Common myeloid progenitor, CD34-positive (primary cell): ENCODE results near the gene TNNI2.

ENCODE experiments used
- CTCF ChIA-PET: fragments of 350-600 bp; sonication (Branson Sonifier 250); formaldehyde crosslinking; loops from one replicate; lab custom pipeline; 2021; ENCODE audit warnings: antibody characterized with exemption; lab: Charles Lee
- POLR2A ChIA-PET: fragments of 350-600 bp; sonication (Branson Sonifier 250); formaldehyde crosslinking; loops from one replicate; lab custom pipeline; 2021; ENCODE audit warnings: antibody characterized with exemption; lab: Charles Lee
- DNase-seq, 3 donors: peaks; one replicate each; pipeline versions ENCODE4 v3.0.0 to v3.0.0-alpha.2; 2013
- H3K27ac ChIP-seq, 2 experiments: 1 replicate in 1 of 2; 2 replicates in 1 of 2; pipeline ENCODE4 v1.7.0; 2013; ENCODE audit warnings: inconsistent platforms in 2 of 2, low read length in 2 of 2, mild to moderate bottlenecking in 2 of 2, low read depth in 1 of 2, moderate library complexity in 1 of 2; ENCODE audit not compliant: severe bottlenecking in 2 of 2, insufficient read depth in 1 of 2, poor library complexity in 1 of 2
- H3K27me3 ChIP-seq, 5 experiments: replicated peaks in 2 of 5; 1 replicate in 3 of 5; 2 replicates in 2 of 5; pipeline versions ENCODE4 v1.6.1 to v1.7.0; 2013; ENCODE audit warnings: low read length in 4 of 5, mild to moderate bottlenecking in 2 of 5, moderate library complexity in 2 of 5, inconsistent platforms in 1 of 5; ENCODE audit not compliant: insufficient read depth in 5 of 5, control insufficient read depth in 4 of 5
- H3K36me3 ChIP-seq, 4 experiments: 1 replicate in 2 of 4; 2 replicates in 2 of 4; pipeline versions ENCODE4 v1.6.1 to v1.7.0; 2013; ENCODE audit warnings: low read length in 3 of 4, control low read depth in 1 of 4, mild to moderate bottlenecking in 1 of 4; ENCODE audit not compliant: control insufficient read depth in 4 of 4, insufficient read depth in 4 of 4
- H3K4me1 ChIP-seq, 4 experiments: 1 replicate in 3 of 4; 2 replicates in 1 of 4; pipeline versions ENCODE4 v1.6.1 to v1.7.1; 2013; ENCODE audit warnings: low read length in 3 of 4, mild to moderate bottlenecking in 3 of 4, control low read depth in 1 of 4, inconsistent platforms in 1 of 4, moderate library complexity in 1 of 4; ENCODE audit not compliant: control insufficient read depth in 4 of 4, insufficient read depth in 4 of 4; ENCODE audit errors: control extremely low read depth in 1 of 4
- H3K4me3 ChIP-seq, 7 experiments: 1 replicate in 4 of 7; 2 replicates in 3 of 7; pipeline versions ENCODE4 v1.5.1 to v1.7.0; 2013; ENCODE audit warnings: mild to moderate bottlenecking in 7 of 7, low read length in 6 of 7, moderate library complexity in 6 of 7, inconsistent platforms in 2 of 7, low read depth in 2 of 7, control low read depth in 1 of 7; ENCODE audit not compliant: insufficient read depth in 4 of 7, control insufficient read depth in 1 of 7; ENCODE audit errors: extremely low read depth in 1 of 7
- H3K9me3 ChIP-seq, 5 experiments: 1 replicate in 4 of 5; 2 replicates in 1 of 5; pipeline versions ENCODE4 v1.6.1 to v1.7.1; 2013; ENCODE audit warnings: low read length in 4 of 5, mild to moderate bottlenecking in 2 of 5, inconsistent platforms in 1 of 5, low read depth in 1 of 5, moderate library complexity in 1 of 5; ENCODE audit not compliant: control insufficient read depth in 4 of 5, insufficient read depth in 2 of 5; ENCODE audit errors: control extremely low read depth in 1 of 5
- WGBS: methylation state at CpG from one replicate; pipeline ENCODE4 v1.1.5; 2013; ENCODE audit not compliant: insufficient coverage; 5-methylcytosine and 5-hydroxymethylcytosine counted together

TNNI2 gene

DNA sequence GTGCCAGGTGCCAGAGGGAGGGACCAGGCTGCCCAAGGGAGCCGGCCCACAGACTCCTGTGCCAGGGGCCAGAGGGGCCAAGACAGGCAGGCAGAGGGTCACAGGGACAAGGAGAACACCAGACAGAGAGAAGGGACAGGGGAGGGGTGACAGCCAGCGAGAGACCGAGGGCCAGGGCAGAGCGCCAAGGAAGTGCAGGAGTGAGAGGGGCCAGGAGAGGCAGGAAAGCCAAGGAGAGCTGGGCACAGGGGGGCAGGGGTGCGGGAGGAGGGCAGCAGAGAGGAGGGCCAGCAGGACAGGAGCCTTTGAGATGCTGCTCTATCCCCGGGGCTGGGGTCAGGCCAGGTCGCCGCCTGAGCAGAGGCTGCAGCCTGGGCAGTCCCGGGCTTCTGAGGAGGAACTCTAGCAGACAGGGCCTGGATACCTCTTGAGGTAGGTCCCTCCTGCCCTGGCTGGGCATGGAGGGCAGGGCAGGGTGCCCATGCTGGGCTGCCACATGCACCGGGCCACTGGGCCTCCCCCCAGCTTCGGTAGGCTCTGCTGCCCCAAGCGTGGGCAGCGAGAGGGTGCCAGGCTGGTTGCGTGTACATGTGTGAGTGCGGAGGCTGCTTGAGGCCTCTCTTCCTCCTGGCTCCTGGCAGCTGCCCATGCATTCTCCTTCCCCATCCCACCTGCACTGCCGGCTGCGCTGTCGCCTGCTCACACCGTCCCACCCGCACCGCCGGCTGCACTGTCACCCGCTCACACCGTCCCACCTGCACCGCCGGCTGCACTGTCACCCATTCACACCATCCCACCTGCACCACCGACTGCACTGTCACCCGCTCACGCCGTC is 26.3 kb downstream of the TNNI2 start:
- ChIA-PET POLR2A (no interaction called here), CTCF (interaction anchor here (1.4 kb wide), 1 partner anchor 17 kb away, joined by 3 read pairs; no protein-coding TSS in a partner anchor)
- Histone ChIP-seq H3K9me3 (no peaks in the 10 kb centered on the region), H3K27ac (no peak overlapping the region), H3K27me3 (no peaks in the 10 kb centered on the region), H3K36me3 (peaks cover 0 to 17% (median 6%) of the 10 kb centered on the region in 4 experiments), H3K4me1 (peaks cover 0 to 19% (median 14%) of the 10 kb centered on the region in 4 experiments), H3K4me3 (no peak overlapping the region)
- DNase-seq: no peak
- 90% methylated on average over 22 of the region's 30 CpGs for WGBS

DNA sequence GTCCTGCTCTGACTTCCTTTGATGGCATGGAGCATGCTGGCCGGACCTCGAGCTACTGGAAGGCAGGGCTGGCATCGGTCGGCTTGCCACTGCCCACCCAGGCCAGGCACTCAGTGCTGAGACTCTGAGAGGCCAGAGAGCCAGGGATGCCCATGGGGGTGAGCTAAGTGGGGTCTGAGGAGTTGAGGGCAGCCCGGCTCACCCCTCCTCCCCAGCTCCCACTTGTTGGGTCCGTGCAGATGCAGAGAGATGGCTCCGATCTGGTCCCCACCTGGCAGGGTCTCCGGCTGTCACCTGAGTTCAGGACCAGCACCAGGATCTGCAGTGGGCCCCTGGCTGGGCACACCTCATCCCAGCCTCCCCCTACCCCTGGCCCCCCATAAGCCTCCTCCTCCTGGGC is 27.4 kb downstream of the TNNI2 start:
- WGBS: 91% methylated on average over 6 of the region's 8 CpGs
- no peaks in the 10 kb centered on the region for H3K27me3 ChIP-seq
- no peak overlapping the region for H3K4me3 ChIP-seq
- POLR2A ChIA-PET: interaction anchor here (0.6 kb wide), 1 partner anchor 1967 kb away, joined by 3 read pairs; no protein-coding TSS in a partner anchor
- DNase-seq: no peak
- no peak overlapping the region for H3K27ac ChIP-seq
- H3K36me3 ChIP-seq: peaks cover 0 to 17% (median 6%) of the 10 kb centered on the region in 4 experiments
- CTCF ChIA-PET: interaction anchor here (0.7 to 2.1 kb wide), 3 partner anchors 16 to 133 kb away, joined by 3 to 10 read pairs (median 3); no protein-coding TSS in a partner anchor
- H3K4me1 ChIP-seq: peaks cover 0 to 21% (median 14%) of the 10 kb centered on the region in 4 experiments
- H3K9me3 ChIP-seq: no peaks in the 10 kb centered on the region

DNA sequence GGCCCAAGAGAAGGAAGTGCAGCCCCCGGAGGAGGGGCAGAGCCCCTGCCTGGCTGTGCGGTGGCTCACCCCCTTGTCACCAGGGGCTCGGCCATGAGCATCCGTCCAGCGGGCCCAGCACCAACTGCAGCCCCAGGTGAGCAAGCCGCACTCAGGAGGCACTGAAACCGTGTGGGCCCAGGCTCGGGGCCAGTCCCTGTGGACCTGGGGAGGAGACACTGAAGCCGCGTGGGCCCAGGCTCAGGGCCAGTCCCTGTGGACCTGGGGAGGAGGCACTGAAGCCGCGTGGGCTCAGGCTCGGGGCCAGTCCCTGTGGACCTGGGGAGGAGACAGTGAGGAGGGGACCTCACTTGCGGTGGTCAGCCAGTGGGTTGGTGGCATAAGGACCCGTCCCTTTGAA is 28.0 kb downstream of the TNNI2 start:
- H3K27ac ChIP-seq: no peak overlapping the region
- ChIA-PET CTCF (interaction anchor here (1.1 to 2.1 kb wide), 3 partner anchors 15 to 84 kb away, joined by 3 to 10 read pairs (median 3); no protein-coding TSS in a partner anchor), POLR2A (no interaction called here)
- peaks cover 0 to 17% (median 6%) of the 10 kb centered on the region in 4 experiments for H3K36me3 ChIP-seq
- 95% methylated on average over 13 of the region's 15 CpGs for WGBS
- H3K4me3 ChIP-seq: no peak overlapping the region
- H3K27me3 ChIP-seq: no peaks in the 10 kb centered on the region
- peaks cover 0 to 21% (median 14%) of the 10 kb centered on the region in 4 experiments for H3K4me1 ChIP-seq
- no peaks in the 10 kb centered on the region for H3K9me3 ChIP-seq
- no peak for DNase-seq

DNA sequence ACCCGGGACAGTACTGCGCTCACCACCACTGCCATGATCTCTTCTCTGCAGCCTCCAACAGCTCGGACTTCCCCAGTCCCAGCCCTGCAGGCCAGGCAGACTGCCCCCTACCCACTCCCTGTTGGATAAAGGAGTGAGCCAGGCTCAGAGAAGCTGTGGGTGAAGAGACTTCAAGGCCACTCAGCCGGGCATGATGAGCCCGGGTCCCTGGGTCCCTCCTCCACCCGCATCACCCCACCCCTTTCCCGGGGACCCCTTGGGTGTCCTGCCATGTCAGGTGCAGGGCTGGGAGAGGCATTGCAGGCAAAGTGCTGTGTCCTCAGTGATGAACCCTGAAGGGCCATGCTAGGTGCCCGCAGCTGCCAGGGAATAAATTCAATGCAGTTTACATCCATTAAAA is 28.6 kb downstream of the TNNI2 start:
- DNase-seq: no peak
- POLR2A ChIA-PET: no interaction called here
- no peaks in the 10 kb centered on the region for H3K9me3 ChIP-seq
- H3K27ac ChIP-seq: no peak overlapping the region
- 97% methylated on average over 4 of the region's 8 CpGs for WGBS
- peaks cover 0 to 21% (median 14%) of the 10 kb centered on the region in 4 experiments for H3K4me1 ChIP-seq
- H3K36me3 ChIP-seq: peaks cover 0 to 16% (median 6%) of the 10 kb centered on the region in 4 experiments
- CTCF ChIA-PET: interaction anchor here (1.5 to 2.1 kb wide), 2 partner anchors 15 to 17 kb away, joined by 3 to 10 read pairs; no protein-coding TSS in a partner anchor
- H3K27me3 ChIP-seq: no peaks in the 10 kb centered on the region
- H3K4me3 ChIP-seq: no peak overlapping the region

DNA sequence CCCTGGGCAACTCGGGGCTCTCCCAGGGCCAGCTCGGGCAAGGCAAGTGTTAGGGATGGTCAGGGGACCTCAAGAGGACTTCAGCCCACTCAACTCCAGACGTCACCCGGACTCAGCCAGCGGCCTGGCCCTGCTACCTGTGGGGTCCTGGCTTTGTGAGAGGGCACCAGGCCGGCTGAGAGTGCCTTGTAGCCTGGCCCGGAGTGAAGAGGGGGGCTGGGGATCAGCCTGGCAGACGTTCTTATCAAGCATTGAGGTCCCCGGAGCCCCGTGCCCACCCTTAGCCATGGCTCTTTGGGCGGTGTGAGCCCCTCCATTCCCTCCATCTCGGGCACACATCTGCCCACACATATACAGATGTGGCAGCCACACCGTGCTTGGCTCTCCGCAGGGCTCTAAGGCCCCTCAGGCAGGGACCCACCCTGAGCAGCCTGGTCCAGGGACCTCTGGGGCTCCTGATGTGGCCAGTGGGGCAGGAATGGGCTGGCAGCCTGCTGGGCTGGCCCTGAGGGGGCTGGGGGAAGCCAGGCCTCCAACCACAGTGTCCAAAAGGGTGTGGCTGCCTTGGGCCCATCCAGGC is 29.4 kb downstream of the TNNI2 start:
- no peak overlapping the region for H3K27ac ChIP-seq
- no peak overlapping the region for H3K4me3 ChIP-seq
- H3K9me3 ChIP-seq: no peaks in the 10 kb centered on the region
- peaks cover 0 to 11% (median 5%) of the 10 kb centered on the region in 4 experiments for H3K36me3 ChIP-seq
- no peaks in the 10 kb centered on the region for H3K27me3 ChIP-seq
- DNase-seq: no peak
- ChIA-PET POLR2A (no interaction called here), CTCF (interaction anchor here (0.7 to 1.5 kb wide), 2 partner anchors 18 to 34 kb away, joined by 3 read pairs; no protein-coding TSS in a partner anchor)
- 96% methylated on average over 6 of the region's 14 CpGs for WGBS
- H3K4me1 ChIP-seq: peaks cover 0 to 22% (median 16%) of the 10 kb centered on the region in 4 experiments

DNA sequence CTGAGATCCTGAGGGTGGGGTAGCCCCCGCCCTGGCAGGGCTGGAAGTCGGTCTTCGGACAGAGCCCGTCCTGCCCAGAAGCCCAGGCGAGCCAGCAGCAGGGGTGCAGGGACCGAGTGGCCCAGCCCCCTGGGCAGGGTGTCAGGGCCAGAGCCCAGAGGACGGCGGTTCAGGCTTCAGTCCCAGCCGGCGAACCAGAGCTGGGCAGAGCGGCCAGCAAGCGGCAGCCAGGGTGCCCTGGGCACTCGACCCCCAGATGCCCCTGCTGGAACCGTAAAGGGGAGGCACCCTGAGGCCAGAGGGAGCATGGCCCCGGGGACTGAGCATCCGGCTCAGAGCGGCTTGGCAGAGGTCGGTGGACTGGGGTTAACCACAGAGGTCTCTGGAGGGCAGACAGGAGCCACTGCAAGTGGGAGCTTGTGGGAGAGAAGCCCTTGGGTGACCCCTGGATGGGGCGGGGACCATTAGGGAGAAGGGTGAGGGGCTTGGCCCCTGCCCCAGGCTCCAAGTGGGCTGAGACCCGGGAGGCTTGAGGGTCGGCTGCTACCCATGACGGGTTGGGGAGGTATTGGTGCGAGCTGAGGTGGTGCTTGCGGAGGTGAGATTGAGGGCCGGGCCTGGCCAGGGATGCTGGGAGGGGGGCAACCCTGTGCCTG is 30.0 kb downstream of the TNNI2 start:
- H3K4me1 ChIP-seq: peaks cover 0 to 16% (median 11%) of the 10 kb centered on the region in 4 experiments
- H3K27me3 ChIP-seq: no peaks in the 10 kb centered on the region
- H3K9me3 ChIP-seq: no peaks in the 10 kb centered on the region
- H3K36me3 ChIP-seq: peaks cover 0 to 11% (median 4%) of the 10 kb centered on the region in 4 experiments
- no peak for DNase-seq
- H3K27ac ChIP-seq: no peak overlapping the region
- POLR2A ChIA-PET: interaction anchor here (0.7 kb wide), 1 partner anchor 124 kb away, joined by 3 read pairs; no protein-coding TSS in a partner anchor
- CTCF ChIA-PET: interaction anchor here (0.7 kb wide), 1 partner anchor 35 kb away, joined by 3 read pairs; no protein-coding TSS in a partner anchor
- 88% methylated on average over 22 of the region's 25 CpGs for WGBS
- H3K4me3 ChIP-seq: no peak overlapping the region
